Caco-2 (cell line): ENCODE results near the gene NALCN. TPM values are rescaled to one million over a fixed set of nuclear protein-coding genes. Genes with fewer than 3 reads are reported as not detected.

ENCODE experiments used
- Bru-seq: library from RNA; stranded (reverse); fragments of 400-500 nt; gene quantifications from one replicate; lab custom pipeline; 2021; lab: Mats Ljungman, UMichigan
- BruChase-seq, 2 experiments: library from RNA; stranded (reverse); fragments of 400-500 nt; gene quantifications; one replicate each; lab custom pipeline; 2021; lab: Mats Ljungman, UMichigan
- BruUV-seq: library from RNA; stranded (reverse); fragments of 400-500 nt; replicated peaks from 2 replicates; lab custom pipeline; 2021; lab: Mats Ljungman, UMichigan
- CTCF ChIA-PET: fragments of 300-600 bp; sonication (Branson Sonifier 250); formaldehyde crosslinking; loops from one replicate; lab custom pipeline; 2022; ENCODE audit warnings: antibody characterized with exemption; lab: Charles Lee
- POLR2A ChIA-PET: fragments of 300-600 bp; sonication (Branson Sonifier 250); formaldehyde crosslinking; loops from one replicate; lab custom pipeline; 2022; ENCODE audit warnings: antibody characterized with exemption; lab: Charles Lee
- DNase-seq, 2 experiments: peaks; one replicate each; pipeline versions ENCODE4 v3.0.0 to v3.0.0-alpha.2; 2020 to 2022
- H3K27me3 ChIP-seq: replicated peaks from 2 replicates; pipeline ENCODE4 v1.6.0; 2011; ENCODE audit warnings: low read length; ENCODE audit not compliant: control insufficient read depth, insufficient read depth
- H3K36me3 ChIP-seq: 2 replicates; pipeline ENCODE4 v1.5.1; 2011; ENCODE audit warnings: low read length; ENCODE audit not compliant: control insufficient read depth, insufficient read depth
- H3K4me1 ChIP-seq: fragments of 250-450 bp; sonication (Bioruptor Pico); 2 replicates; pipeline ENCODE4 v1.5.1; 2020; ENCODE audit warnings: mild to moderate bottlenecking
- H3K4me3 ChIP-seq: 2 replicates; pipeline ENCODE4 v1.5.1; 2011; ENCODE audit warnings: low read depth, mild to moderate bottlenecking, control low read depth, low read length
- H3K9me3 ChIP-seq: fragments of 250-450 bp; sonication (Bioruptor Pico); 2 replicates; pipeline ENCODE4 v1.5.1; 2020; ENCODE audit warnings: mild to moderate bottlenecking, moderate library complexity
- H3K27ac Mint-ChIP-seq: one replicate; pipeline ENCODE4 v1.8.0; 2022; ENCODE audit warnings: mixed read lengths; ENCODE audit not compliant: unreplicated experiment
- H3K27me3 Mint-ChIP-seq: one replicate; pipeline ENCODE4 v1.8.0; 2022; ENCODE audit warnings: mixed read lengths; ENCODE audit not compliant: insufficient read depth, unreplicated experiment
- H3K36me3 Mint-ChIP-seq: one replicate; pipeline ENCODE4 v1.8.0; 2022; ENCODE audit warnings: mild to moderate bottlenecking, mixed read lengths; ENCODE audit not compliant: insufficient read depth, unreplicated experiment
- H3K4me1 Mint-ChIP-seq: one replicate; pipeline ENCODE4 v1.8.0; 2022; ENCODE audit warnings: low read depth, mixed read lengths; ENCODE audit not compliant: unreplicated experiment
- H3K4me3 Mint-ChIP-seq: one replicate; pipeline ENCODE4 v1.8.0; 2022; ENCODE audit warnings: mild to moderate bottlenecking, moderate library complexity, mixed read lengths; ENCODE audit not compliant: unreplicated experiment
- H3K9me3 Mint-ChIP-seq: one replicate; pipeline ENCODE4 v1.8.0; 2022; ENCODE audit warnings: mixed read lengths; ENCODE audit not compliant: unreplicated experiment
- intact Hi-C: fragments of 100-400 bp; cut with micrococcal nuclease; formaldehyde crosslinking; loops from one replicate; pipeline ENCODE4 v1.10.0; 2022; ENCODE audit not compliant: unreplicated experiment
- long read RNA-seq: library from polyadenylated mRNA; stranded (forward); transcript quantifications from one replicate; pipeline ENCODE4 v2.0.0, GENCODE V29; 2022
- total RNA-seq: library from RNA; stranded (reverse); gene quantifications from 2 replicates; pipeline ENCODE4 v1.2.3, GENCODE V29; 2022
- TF ChIP-seq, protein P1 (sequence below), 2 experiments: fragments of 200-600 bp in 1 of 2; IDR thresholded peaks; 1 replicate in 1 of 2; 2 replicates in 1 of 2; pipeline versions ENCODE4 v1.5.1 to v1.8.0; 2011 to 2022; ENCODE audit warnings: antibody characterized with exemption in 1 of 2, control low read depth in 1 of 2, inconsistent platforms in 1 of 2, low read depth in 1 of 2, low read length in 1 of 2, mild to moderate bottlenecking in 1 of 2, moderate library complexity in 1 of 2; ENCODE audit not compliant: insufficient read depth in 1 of 2, severe bottlenecking in 1 of 2, unreplicated experiment in 1 of 2

The NALCN gene
- total RNA-seq (not detected in 2 replicates), Bru-seq, nascent RNA (not detected), BruChase-seq, experiment 1, labeled RNA remaining after a 2-hour chase (percentile 0 among the genes with signal in this experiment), BruChase-seq, experiment 2, labeled RNA remaining after a 6-hour chase (percentile 0 among the genes with signal in this experiment)
- long read RNA-seq, partial matches to known transcripts: 0 of 1 reads
- long read RNA-seq, other reads (novel, unspliced or antisense): 1 of 1 reads

DNA sequence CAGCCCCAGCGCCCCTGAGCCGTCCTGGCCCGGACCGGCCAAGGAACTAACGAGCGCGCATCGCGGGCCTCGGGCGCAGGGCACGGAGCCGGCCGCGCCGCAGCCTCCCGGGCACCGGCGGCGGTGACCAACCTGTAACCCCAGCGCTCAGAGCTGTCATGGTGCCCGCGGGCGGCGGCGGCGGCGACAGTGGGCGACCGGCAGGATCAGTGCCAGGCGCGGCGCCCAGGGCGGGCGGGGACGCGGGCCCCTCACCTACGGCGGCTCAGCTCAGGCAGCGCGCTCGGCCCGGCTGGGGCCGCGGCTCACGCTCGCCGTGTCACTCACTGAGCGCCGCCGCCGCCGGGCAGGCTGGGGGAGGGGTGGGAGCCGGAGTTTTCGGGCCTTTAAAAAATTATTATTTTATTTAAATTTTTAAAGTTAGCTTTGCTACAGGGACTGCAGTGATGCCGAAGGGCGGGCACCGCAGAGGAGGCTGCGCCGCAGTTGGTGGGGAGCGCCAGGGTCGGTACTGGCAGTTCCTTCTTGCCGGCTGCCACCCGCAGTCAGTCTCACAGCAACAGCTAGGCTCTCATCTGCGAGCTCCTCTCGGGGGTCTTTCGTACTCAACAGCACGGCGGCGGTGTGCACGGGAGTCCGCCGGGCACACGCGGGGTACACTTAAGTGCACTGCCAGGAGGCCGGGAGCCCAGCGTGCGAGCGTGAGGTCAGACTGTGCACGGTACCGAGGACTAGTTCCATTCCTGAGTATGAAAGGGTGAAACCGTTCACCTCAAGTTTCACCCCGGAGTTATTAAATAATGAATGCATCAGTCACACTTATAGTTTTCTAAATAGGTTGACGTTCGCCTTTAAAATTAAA, at the start of gene NALCN:
Gene NALCN (minus strand): TSS at position 328 of the 862 bp plus-strand sequence. CDS start 17,382 bp downstream, outside the sequence.
- Histone ChIP-seq H3K4me1 (no peaks in the 10 kb centered on the region), H3K4me3 (no peak within 1 kb of the TSS), H3K27me3 (no peaks in the 10 kb centered on the region), H3K36me3 (no peaks in the 10 kb centered on the region), H3K9me3 (no peaks in the 10 kb centered on the region)
- H3K9me3 Mint-ChIP-seq: no peaks in the 10 kb centered on the region
- DNase-seq: no peak
- no peaks in the 10 kb centered on the region for H3K4me1 Mint-ChIP-seq
- POLR2A ChIA-PET: no interaction called here
- no peaks in the 10 kb centered on the region for H3K27me3 Mint-ChIP-seq
- H3K27ac Mint-ChIP-seq: no peak within 1 kb of the TSS
- CTCF ChIA-PET: no interaction called here
- intact Hi-C loops: no loop called here
- TF ChIP-seq, protein P1, sequence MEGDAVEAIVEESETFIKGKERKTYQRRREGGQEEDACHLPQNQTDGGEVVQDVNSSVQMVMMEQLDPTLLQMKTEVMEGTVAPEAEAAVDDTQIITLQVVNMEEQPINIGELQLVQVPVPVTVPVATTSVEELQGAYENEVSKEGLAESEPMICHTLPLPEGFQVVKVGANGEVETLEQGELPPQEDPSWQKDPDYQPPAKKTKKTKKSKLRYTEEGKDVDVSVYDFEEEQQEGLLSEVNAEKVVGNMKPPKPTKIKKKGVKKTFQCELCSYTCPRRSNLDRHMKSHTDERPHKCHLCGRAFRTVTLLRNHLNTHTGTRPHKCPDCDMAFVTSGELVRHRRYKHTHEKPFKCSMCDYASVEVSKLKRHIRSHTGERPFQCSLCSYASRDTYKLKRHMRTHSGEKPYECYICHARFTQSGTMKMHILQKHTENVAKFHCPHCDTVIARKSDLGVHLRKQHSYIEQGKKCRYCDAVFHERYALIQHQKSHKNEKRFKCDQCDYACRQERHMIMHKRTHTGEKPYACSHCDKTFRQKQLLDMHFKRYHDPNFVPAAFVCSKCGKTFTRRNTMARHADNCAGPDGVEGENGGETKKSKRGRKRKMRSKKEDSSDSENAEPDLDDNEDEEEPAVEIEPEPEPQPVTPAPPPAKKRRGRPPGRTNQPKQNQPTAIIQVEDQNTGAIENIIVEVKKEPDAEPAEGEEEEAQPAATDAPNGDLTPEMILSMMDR (IDR thresholded peaks at IDR 0.05; ENCODE audit: insufficient read depth in 1 of 2, low read depth in 1 of 2, low read length in 1 of 2, severe bottlenecking in 1 of 2, unreplicated experiment in 1 of 2): no peak
- H3K36me3 Mint-ChIP-seq: no peaks in the 10 kb centered on the region
- no TSS peak for BruUV-seq
- H3K4me3 Mint-ChIP-seq: no peak within 1 kb of the TSS

DNA sequence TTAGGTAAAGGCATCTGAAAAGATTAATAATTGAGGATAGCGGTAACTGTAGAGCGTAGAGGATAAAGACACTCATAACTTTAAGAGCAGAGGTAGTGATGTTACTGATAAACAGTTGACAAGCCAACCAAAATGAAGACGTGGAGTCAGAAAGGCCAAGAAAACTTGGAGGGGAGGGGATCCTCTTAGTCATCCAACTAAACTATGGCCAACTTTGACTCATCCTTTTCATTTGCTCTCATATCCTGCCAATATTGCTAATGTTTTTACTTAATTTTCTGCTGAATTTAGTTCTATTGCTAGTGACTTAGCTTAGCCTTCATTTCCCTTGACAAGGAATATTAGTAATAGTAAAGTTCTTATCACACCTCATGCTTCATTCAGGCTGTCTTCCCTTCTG, 49.6 kb upstream of the NALCN start:
- BruUV-seq: no TSS peak
- Mint-ChIP-seq H3K4me1 (no peaks in the 10 kb centered on the region), H3K36me3 (no peaks in the 10 kb centered on the region), H3K27me3 (peaks cover 11% of the 10 kb centered on the region), H3K4me3 (no peak overlapping the region), H3K9me3 (no peaks in the 10 kb centered on the region), H3K27ac (no peak overlapping the region)
- Histone ChIP-seq H3K4me1 (no peaks in the 10 kb centered on the region), H3K4me3 (no peak overlapping the region), H3K36me3 (no peaks in the 10 kb centered on the region), H3K9me3 (no peaks in the 10 kb centered on the region), H3K27me3 (no peaks in the 10 kb centered on the region)
- CTCF ChIA-PET: no interaction called here
- TF ChIP-seq, protein P1 (IDR thresholded peaks at IDR 0.05; ENCODE audit: insufficient read depth in 1 of 2, low read depth in 1 of 2, low read length in 1 of 2, severe bottlenecking in 1 of 2, unreplicated experiment in 1 of 2): no peak
- intact Hi-C loops: no loop called here
- no peak for DNase-seq
- POLR2A ChIA-PET: no interaction called here

DNA sequence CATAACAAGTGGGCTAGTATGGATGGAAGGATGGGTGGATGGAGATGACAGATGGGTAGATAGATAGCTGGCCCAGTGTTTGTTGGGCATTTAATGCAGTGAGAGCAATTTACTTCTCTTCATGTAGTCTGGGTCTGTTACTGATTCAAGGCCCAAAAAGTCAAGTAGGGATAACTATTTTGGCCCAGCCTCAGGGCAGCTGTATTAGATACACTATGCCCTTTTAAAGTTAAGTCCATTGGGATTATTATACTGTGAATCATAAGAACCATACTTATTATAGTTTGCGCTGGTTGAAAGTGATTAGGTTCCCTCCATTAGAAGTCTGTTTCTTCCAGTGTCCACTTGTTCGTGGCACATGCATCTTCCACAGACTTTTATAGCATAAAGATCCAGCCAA, 40.9 kb upstream of the NALCN start:
- H3K9me3 Mint-ChIP-seq: no peaks in the 10 kb centered on the region

More for the DNA sequence above, 40.9 kb upstream of the NALCN start:
- Mint-ChIP-seq H3K27ac (no peak overlapping the region), H3K36me3 (no peaks in the 10 kb centered on the region), H3K27me3 (peaks cover 6% of the 10 kb centered on the region), H3K4me1 (no peaks in the 10 kb centered on the region), H3K4me3 (no peak overlapping the region)
- Histone ChIP-seq H3K9me3 (no peaks in the 10 kb centered on the region), H3K4me1 (no peaks in the 10 kb centered on the region; the same call in 1 of the 2 replicates), H3K27me3 (no peaks in the 10 kb centered on the region; the same call in 1 of the 2 replicates), H3K36me3 (no peaks in the 10 kb centered on the region), H3K4me3 (no peak overlapping the region)
- ChIA-PET CTCF (no interaction called here), POLR2A (no interaction called here)
- BruUV-seq: no TSS peak
- intact Hi-C loops: no loop called here
- no peak for DNase-seq
- TF ChIP-seq, protein P1 (IDR thresholded peaks at IDR 0.05; ENCODE audit: insufficient read depth in 1 of 2, low read depth in 1 of 2, low read length in 1 of 2, severe bottlenecking in 1 of 2, unreplicated experiment in 1 of 2): no peak
